ELR (cell line): Measurements from ENCODE around the gene HAUS1.
"Not testable (repeated sequence)": the region's sequence is repeated elsewhere in the genome, so short reads cannot be mapped to it uniquely, and the experiment has no call there.

ENCODE experiments used
- DNase-seq: peaks from one replicate; pipeline ENCODE4 v3.0.0-alpha.2; 2015; ENCODE audit warnings: low read depth

Gene HAUS1

DNA sequence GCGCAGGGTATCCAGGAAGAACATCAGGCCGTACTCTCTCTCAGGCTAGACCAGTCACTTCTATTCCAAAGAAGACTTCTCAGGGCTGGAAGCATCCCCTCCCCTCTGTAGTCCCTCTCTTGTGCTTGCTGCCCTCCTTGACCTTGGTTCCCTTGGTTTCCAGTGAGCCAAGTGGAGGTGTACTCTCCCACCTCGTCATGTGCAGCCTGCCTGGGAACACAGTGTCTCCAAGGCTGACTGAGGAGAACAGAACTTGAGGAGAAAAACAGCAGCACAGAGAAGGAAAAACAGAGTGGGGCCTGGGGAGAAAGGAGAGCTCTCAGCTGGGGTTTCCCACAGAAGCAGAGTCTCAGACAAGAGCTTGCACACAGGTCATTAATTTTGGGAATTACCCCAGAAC lies 52.7 kb downstream of the HAUS1 start:
- no peak for DNase-seq

DNA sequence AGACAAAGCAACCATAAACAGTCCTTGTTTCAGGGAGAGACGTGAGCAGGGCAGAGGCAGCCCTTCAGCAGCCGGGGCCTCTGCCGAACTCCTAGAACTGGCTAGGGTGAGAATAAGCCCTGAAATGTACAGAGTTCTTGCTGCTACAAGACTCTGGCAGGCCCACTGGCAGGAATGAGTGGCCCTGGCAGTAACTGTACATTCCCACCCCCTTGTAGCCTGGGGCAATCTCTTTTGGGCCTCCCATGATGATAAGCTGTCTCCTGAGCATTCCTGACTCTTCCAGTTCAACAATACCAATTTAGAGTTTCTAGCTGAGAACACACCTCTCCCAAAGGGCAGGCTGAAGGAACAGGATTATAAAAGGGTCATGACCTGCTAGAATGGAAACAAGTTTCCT lies 54.3 kb downstream of the HAUS1 start:
- DNase-seq = peak; percentile 47

DNA sequence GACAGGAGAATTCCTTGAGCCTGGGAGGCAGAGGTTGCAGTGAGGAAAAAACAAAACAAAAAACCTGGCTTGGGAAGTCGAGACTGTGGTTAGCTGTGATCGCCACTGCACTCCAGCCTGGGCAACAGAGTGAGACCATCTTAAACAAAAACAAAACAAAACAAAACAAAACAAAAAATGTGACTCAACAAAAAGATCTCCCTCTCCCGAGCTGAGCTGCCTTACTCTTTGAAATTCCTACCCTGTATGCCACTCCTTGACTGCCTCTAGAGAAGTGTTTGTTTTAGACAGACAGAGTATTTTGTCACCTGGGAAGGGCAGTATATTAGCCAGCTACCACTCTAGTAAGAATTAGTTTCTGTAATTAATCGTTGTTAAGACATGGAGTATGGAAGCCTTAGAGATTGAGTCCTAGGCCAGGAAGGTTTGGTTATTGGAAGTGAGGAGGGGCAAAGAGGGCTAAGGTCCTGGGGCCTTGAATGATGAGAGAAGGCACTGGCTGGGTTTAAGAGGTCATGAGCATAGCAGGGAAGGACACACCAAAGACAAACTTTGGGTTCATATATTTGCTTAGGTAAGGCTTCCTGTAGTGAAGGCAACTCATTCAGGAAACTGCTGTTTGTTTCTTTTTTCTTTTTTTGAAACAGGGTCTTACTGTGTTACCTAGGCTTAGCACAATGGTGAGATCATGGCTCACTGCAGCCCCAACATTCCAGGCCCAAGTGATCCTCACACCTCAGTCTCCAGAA lies 56.0 kb downstream of the HAUS1 start:
- DNase-seq = peak; percentile 35

DNA sequence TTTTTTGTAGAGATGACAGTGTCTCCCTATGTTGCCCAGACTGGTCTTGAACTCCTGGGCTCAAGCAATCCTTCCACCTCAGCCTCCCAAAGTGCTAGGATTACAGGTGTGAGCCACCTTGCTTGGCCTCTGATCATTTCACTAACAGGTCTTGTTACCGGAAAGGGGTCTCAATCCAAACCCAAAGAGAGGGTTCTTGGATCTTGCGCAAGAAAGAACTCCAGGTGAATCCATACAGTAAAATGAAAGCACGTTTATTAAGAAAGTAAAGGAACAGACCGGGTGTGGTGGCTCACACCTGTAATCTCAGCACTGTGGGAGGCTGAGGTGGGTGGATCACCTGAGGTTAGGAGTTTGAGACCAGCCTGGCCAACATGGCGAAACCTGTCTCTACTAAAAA lies 56.7 kb downstream of the HAUS1 start:
- not testable (repeated sequence) for DNase-seq

DNA sequence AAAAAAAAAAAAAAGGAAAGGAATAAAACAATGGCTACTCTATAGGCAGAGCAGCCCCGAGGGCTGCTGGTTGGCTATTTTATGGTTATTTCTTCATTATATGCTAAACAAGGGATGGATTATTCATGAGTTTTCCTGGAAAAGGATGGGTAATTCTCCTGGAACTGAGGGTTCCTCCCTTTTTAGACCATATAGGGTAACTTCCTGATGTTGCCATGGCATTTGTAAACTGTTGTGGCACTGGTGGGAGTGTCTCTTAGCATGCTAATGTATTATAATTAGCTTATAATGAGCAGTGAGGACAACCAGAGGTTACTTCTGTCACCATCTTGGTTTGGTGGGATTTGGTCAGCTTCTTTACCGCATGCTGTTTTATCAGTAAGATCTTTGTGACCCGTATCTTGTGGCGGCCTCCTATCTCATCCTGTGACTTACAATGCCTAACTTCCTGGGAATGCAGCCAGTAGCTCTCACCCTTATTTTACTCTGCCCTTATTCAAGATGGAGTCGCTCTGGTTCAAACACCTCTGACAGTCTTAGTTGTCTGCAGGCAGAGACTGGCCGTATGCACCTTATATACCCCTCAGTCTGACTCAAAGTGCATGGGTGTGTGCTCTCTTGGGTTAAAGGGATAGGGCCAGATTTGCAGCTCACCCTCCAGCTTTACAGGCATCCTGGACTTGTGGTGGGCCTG lies 57.7 kb downstream of the HAUS1 start:
- no peak for DNase-seq

DNA sequence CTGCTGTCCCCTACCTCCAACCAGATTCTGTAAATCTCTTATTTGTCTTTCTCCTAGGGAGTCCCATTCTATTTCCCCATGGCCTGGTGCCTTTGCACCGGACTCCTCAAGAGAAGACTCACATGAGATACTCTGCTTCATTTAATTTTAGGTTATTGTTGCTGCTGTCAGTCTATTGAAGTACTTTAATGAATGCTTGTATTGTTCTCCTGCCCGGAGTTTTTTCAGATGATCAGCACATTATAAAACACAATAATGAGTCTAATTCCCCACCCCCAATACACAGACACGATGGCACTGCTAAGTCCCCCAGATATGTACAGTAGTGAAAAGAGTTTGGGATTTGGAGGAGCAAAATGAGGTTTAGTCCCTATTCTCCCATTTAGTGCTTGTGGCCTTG lies 58.9 kb downstream of the HAUS1 start:
- DNase-seq = no peak

DNA sequence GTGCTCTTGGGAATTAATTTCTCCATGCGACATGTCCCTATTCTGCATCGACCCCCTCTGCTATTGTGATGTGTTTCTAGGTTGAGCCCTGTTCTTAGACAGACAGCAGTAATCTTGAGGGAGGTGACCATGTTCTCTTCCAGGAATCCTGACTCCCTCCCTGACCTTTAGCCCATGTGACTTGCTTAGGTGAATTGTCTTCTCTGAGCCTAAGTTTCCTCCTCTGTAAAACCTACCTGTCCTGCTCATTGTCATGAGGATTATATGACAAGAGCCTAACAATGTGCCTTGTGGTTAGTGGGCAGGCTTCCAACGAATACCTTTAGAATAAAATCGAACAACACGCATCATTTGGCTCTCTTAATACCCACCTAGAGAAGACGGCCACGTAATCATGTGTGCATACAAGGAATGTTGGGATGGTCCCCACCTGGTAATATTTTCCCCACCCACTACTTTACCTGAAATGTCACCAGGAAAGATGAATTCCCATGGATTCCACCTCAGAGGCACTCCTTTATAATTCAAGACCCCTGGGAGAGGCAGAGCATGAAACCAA lies 59.8 kb downstream of the HAUS1 start:
- no peak for DNase-seq

DNA sequence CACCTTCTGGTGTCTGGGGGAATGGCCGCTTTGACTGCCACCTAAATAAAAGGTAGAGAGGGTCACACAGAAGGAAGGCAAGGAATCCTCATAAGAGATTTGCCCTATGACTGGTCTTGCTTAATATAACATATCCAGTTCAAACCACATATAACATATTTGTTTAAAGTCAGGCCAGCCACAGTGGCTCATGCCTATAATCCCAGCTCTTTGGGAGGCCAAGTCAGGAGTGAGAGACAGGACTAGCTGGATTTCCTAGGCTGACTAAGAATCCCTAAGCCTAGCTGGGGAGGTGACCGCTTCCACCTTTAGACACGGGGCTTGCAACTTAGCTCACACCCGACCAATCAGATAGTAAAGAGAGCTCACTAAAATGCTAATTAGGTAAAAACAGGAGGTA lies 60.3 kb downstream of the HAUS1 start:
- not testable (repeated sequence) for DNase-seq

DNA sequence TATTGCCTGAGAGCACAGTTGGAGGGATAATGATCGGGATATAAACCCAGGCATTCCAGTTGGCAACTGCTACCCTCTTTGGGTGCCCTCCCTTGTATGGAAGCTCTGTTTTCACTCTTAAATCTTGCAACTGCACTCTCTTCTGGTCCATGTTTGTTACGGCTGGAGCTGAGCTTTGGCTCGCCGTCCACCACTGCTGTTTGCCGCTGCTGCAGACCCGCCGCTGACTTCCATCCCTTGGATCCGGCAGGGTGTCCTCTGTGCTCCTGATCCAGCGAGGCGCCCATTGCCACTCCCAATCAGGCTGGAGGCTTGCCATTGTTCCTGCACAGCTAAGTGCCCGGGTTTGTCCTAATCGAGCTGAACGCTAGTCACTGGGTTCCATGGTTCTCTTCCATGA lies 60.7 kb downstream of the HAUS1 start:
- DNase-seq = no peak

DNA sequence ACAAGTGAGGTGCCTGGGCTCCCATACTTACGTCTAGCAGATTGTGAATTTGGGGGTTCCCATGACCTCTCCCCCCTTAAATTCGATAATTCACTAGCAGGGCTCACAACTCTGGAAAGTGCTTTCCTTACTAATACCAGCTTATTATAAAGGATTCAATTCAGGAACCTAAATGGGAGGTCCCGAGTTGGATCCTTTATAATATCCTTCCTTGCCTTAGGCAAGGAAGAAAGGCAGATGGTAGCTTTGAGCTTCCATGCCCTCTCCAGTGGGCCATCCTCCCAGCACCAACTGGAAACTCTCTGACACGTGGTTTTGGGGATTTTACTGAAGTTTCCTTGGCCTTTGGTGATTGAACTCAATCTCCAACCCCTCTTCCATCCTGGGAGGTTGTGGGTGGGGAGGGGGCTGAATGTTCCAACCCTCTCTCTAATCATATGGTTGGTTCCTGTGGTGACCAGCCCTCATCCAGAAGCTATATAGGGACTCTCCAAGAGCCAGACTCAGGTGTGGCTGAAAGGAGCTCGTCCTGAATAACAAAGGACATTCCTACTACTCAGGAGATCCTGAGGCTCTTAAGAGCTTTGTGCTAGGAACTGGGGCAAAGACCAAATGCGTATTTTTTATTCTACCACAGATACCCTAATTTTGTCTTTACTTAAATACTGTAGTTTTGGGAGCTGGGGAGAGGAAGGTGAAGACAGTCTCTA lies 62.2 kb downstream of the HAUS1 start:
- DNase-seq = no peak

DNA sequence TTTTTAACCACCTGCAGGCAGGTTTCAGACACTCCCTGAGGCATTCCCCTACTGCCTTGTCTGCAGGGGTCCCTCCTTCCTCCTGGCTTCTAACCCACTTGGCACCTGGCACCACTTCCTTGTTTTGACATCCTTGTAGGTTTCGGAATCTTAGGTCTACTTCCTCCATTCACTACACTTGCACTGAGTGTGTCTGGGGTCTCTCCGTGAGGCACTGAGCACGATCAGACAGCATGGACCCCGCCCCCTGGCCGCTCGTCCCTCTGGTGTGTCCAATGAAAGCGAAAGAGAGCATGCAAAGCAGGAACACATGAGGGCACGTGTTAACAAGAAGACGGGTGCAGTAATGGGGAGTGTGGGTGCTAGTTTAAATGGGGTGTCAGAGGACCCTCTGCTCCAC lies 63.8 kb downstream of the HAUS1 start:
- no peak for DNase-seq

DNA sequence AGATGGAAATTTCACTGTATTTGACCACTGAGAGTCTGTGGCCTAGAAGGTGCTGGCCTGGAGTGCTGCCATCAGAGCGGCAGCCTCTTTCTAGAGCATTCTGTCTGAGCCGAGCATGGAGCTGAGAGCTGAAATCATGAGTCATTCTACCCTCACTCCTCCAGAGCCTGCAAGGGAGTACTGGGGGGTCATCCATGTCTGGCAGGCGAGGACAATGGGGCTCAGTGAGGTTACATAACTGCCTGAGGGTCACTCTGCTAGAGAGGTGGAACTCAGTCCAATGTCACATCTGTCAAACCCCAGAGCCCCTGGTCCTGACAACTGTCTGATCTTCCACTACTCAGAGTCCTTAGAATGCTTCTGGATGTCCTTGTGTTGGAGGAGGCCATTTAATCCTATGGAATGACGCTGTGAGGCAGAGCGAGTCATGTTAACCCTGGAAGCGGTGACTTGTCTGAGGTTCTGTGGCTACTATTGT lies 65.3 kb downstream of the HAUS1 start:
- peak; percentile 81 for DNase-seq

DNA sequence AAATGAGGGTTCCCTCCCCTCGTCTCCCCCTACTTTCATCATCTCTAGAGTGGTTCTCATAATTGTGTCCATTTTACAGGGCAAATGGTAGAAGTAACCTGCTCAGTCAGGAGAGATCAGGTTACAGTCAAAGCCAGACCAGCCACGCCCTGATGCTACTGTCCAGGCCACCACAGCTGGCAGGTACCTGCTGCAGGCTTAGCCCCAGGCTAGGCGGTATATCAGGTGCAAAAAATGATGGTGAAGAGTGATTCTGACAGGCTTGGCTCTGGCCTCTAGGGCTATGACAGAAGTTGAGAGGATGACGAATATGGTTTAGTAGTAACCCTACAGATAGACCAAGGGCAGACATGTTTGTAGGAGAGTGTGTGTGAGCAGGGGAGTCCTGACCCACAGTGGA lies 67.1 kb downstream of the HAUS1 start:
- DNase-seq = no peak

DNA sequence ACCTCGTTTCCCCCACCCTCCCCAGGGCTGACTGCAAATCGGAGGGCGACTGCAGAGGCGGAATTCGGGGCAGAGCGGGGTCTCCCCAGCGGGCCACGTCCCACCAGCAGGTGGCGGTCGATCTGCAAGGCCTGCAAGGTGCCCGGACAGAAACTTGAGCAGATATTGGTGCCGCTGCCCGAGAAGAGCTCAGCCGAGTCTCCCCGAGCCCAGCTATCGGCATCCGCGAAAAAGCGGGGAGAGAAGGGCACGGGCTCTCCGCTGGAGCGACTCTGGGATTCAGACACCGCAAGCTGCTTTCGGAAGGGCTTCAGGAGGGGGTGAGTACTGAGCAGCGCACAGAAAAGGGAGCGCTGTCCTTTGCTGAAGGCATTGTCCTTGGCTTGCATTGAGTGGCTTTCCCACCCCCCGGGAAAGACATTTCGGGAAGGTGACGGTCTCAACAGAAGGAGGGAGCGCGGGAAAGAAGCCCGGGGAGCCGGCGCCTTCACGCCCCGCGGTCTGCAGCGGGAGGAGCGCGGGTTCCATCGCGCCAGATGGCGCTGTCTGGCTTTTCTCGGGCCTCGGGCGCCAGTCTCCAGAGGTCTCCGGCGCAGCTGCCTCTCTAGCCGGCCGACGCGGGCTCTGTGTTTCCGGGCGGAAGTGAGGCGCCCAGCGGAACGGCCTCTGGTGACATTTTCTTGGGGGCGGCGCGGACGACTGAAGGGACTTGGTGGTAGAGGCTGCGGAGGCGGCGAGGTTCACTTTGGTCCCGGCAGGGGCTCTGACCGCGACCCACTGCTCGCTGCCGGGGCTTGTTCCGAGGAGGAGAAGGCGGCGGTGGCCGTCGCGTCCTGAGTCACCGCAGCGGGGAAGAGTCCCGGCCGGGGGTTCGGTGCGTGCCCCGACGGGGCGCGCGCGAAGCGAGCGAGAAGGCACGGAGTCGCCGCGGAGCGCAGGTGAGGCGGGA lies 69.5 kb downstream of the HAUS1 start:
- DNase-seq = peak; percentile 94

DNA sequence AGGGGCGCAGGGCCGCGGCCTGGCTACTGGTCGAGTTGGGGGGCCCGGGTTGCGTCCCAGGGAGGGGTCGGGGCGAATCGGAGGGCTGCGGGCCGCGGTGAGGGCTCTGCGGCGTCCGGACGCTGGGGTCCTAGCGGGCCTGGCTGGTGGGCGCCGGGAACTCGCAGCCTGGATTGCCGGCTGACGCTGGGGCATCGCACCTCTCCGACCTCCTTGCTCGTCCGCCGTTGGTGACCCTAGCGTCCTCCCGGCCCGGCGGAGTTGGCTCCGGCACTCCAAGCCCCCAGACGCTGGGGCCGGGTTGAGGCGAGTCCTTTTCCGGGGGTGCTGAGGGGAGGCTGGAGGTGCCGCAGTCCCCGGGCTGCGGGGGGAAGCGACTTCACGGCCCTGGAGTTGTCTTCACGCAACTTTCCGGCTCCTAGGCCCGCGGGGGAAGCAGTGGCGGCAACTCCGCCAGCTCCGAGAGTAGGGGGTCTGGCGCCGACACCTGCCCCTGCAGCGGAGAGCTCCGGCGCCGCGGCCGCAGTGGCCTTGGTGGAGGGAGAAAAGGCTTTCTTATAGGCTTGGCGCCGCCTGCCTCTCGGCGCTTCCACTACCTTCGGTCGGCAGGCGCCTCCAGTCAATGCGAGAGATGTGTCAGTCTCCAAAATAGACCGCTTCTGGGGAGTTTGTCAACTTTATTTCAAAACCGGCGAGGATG lies 70.3 kb downstream of the HAUS1 start:
- peak; percentile 59 for DNase-seq

DNA sequence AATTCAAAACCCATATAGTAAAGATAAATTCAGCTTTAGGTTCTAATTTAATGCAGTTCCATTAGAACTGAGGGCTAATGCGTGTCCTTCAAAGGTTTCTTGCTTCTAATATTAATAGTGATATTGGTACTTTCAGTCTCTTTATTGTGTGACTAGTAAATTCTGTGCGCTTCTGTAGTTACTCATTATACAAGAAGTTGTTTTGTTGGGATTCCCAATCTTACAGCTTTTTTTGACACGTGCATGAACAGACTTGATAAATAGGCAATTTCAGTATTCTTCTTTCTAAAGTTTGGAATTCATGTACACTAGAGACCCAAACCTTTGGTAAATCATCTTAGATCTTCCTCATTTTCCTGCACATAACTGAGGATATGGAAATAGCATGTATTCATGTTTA lies 71.8 kb downstream of the HAUS1 start:
- no peak for DNase-seq
